OCI-LY7 (cell line): ENCODE results near the gene DCDC2C. TPM values are rescaled to one million over a fixed set of nuclear protein-coding genes. Genes with fewer than 3 reads are reported as not detected.

Source experiments
- BruUV-seq: library from RNA; stranded (reverse); fragments of 400-500 nt; replicated peaks from 2 replicates; lab custom pipeline; 2021; lab: Mats Ljungman, UMichigan
- CTCF ChIA-PET: fragments of 300-600 bp; sonication (Branson Sonifier 250); formaldehyde crosslinking; loops from one replicate; lab custom pipeline; 2022; ENCODE audit warnings: antibody characterized with exemption; ENCODE audit not compliant: unreplicated experiment; lab: Charles Lee
- POLR2A ChIA-PET: fragments of 300-600 bp; sonication (Branson Sonifier 250); formaldehyde crosslinking; loops from one replicate; lab custom pipeline; 2022; ENCODE audit warnings: antibody characterized with exemption; lab: Charles Lee
- DNase-seq: peaks from one replicate; pipeline ENCODE4 v3.0.0-alpha.2; 2015; ENCODE audit warnings: low spot score
- H2AFZ ChIP-seq: fragments of 200-600 bp; sonication (generic), shearing (Covaris generic); 2 replicates; pipeline ENCODE4 v1.6.1; 2014; ENCODE audit warnings: mild to moderate bottlenecking, antibody characterized with exemption, low read length, moderate library complexity
- H3K27ac ChIP-seq: fragments of 200-600 bp; sonication (generic); 2 replicates; pipeline ENCODE4 v1.5.1; 2014; ENCODE audit warnings: mixed run types, low read depth, mild to moderate bottlenecking, moderate library complexity, low read length, inconsistent platforms; ENCODE audit not compliant: poor library complexity, severe bottlenecking
- H3K36me3 ChIP-seq: fragments of 200-600 bp; sonication (generic); 2 replicates; pipeline ENCODE4 v1.6.1; 2014; ENCODE audit warnings: mild to moderate bottlenecking, antibody characterized with exemption, low read length, moderate library complexity, mixed read lengths; ENCODE audit not compliant: insufficient read depth
- H3K4me1 ChIP-seq: fragments of 200-600 bp; sonication (generic); 2 replicates; pipeline ENCODE4 v1.5.1; 2014; ENCODE audit warnings: mild to moderate bottlenecking, low read length; ENCODE audit not compliant: insufficient read depth, poor library complexity, severe bottlenecking
- H3K4me2 ChIP-seq: fragments of 200-600 bp; sonication (generic); 2 replicates; pipeline ENCODE4 v1.6.1; 2014; ENCODE audit warnings: mild to moderate bottlenecking, low read length
- H3K4me3 ChIP-seq: fragments of 200-600 bp; sonication (generic); 2 replicates; pipeline ENCODE4 v1.5.1; 2014; ENCODE audit warnings: mild to moderate bottlenecking, low read depth, low read length; ENCODE audit not compliant: poor library complexity, severe bottlenecking
- H3K79me2 ChIP-seq: fragments of 200-600 bp; sonication (generic); 2 replicates; pipeline ENCODE4 v1.6.1; 2016; ENCODE audit warnings: low read depth, mild to moderate bottlenecking, low read length, moderate library complexity, mixed read lengths; ENCODE audit not compliant: insufficient read depth
- H3K9me2 ChIP-seq: fragments of 200-600 bp; sonication (generic); 2 replicates; pipeline ENCODE4 v1.6.1; 2016; ENCODE audit warnings: mild to moderate bottlenecking, low read length, mixed read lengths; ENCODE audit not compliant: insufficient read depth
- H3K9me3 ChIP-seq: fragments of 200-600 bp; sonication (generic); 2 replicates; pipeline ENCODE4 v1.6.1; 2014; ENCODE audit warnings: mild to moderate bottlenecking, mixed run types, low read length, mixed read lengths
- H4K20me1 ChIP-seq: fragments of 200-600 bp; sonication (generic); 2 replicates; pipeline ENCODE4 v1.6.1; 2014; ENCODE audit warnings: mild to moderate bottlenecking, antibody characterized with exemption, low read length, moderate library complexity, mixed read lengths; ENCODE audit not compliant: insufficient read depth
- EZH2phosphoT487 ChIP-seq: fragments of 200-600 bp; sonication (generic); IDR thresholded peaks from 2 replicates; pipeline ENCODE4 v1.6.1; 2018; ENCODE audit warnings: low read depth, borderline replicate concordance, mild to moderate bottlenecking, mixed run types, antibody characterized with exemption, low read length, moderate library complexity, mixed read lengths
- intact Hi-C: fragments of 100-400 bp; cut with micrococcal nuclease; formaldehyde crosslinking; loops from one replicate; pipeline ENCODE4 v1.10.0; 2022; ENCODE audit not compliant: unreplicated experiment
- total RNA-seq, 2 experiments: library from RNA; depleted of rRNA in 1 of 2; stranded (reverse); fragments of >200 nt in 1 of 2; shearing (Covaris generic) in 1 of 2; gene quantifications; 2 replicates each; pipeline ENCODE4 v1.2.3, GENCODE V29; 2014 to 2022
- TF ChIP-seq, protein P1 (sequence below): fragments of 200-600 bp; sonication (generic); conservative IDR thresholded peaks from 2 replicates; pipeline ENCODE4 v1.5.1; 2014; ENCODE audit warnings: mild to moderate bottlenecking, antibody characterized with exemption, low read length, moderate library complexity, mixed read lengths

Gene DCDC2C
- total RNA-seq, 2 experiments from 2014 or later, result not detected

DNA sequence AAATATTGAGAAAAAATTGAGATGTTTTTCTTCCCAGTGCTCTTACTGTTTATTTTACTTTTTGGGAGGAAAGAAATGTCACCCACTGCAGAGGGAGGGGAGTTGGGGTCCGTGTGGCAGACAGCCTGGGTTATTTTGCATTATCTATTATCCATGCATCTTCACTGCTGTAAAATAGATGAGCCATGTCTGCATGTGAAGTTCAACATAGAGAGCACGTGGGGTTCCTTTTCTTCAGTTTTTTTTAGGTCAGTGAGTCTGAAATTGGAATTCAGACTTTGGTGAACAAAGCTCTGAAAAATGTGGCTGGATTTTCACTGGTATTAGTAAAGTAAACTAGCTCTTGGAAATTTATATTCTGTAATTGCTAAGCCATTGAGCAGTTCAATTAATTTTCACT, 2.4 kb downstream of the DCDC2C start:
- intact Hi-C loops, result no loop called here

DNA sequence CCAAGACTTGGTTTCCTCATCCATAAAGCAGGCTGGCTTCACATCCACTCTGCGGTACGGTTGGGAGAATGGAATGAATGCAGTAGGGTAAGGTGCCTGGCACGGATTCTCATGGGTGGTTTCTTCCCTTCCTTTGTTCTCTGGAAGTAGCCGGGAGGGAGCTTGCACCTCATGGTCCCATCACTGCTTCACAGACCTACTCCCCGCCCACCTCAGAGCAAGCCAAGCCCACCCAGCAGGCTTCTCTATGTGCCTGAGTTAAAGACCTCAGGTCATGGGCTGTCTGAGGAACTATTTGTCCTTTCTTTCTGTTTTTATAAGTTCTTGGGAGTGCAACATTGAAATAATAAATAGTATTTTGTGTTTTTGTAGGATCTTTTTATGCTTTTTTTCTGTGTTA, 3.5 kb downstream of the DCDC2C start:
- no peaks in the 10 kb centered on the region for H3K36me3 ChIP-seq
- H4K20me1 ChIP-seq, result no peaks in the 10 kb centered on the region
- intact Hi-C loops, result no loop called here
- POLR2A ChIA-PET, result interaction anchor here (0.8 kb wide), 1 partner anchor 241 kb away, joined by 3 read pairs; no protein-coding TSS in a partner anchor
- no peaks in the 10 kb centered on the region for H3K4me1 ChIP-seq
- CTCF ChIA-PET, result no interaction called here
- BruUV-seq, result no TSS peak
- no peak overlapping the region for H3K27ac ChIP-seq
- TF ChIP-seq, protein P1, sequence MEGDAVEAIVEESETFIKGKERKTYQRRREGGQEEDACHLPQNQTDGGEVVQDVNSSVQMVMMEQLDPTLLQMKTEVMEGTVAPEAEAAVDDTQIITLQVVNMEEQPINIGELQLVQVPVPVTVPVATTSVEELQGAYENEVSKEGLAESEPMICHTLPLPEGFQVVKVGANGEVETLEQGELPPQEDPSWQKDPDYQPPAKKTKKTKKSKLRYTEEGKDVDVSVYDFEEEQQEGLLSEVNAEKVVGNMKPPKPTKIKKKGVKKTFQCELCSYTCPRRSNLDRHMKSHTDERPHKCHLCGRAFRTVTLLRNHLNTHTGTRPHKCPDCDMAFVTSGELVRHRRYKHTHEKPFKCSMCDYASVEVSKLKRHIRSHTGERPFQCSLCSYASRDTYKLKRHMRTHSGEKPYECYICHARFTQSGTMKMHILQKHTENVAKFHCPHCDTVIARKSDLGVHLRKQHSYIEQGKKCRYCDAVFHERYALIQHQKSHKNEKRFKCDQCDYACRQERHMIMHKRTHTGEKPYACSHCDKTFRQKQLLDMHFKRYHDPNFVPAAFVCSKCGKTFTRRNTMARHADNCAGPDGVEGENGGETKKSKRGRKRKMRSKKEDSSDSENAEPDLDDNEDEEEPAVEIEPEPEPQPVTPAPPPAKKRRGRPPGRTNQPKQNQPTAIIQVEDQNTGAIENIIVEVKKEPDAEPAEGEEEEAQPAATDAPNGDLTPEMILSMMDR, result no peak
- no peak for TF ChIP-seq EZH2phosphoT487
- no peak for DNase-seq
- no peaks in the 10 kb centered on the region for H3K79me2 ChIP-seq
- no peak overlapping the region for H2AFZ ChIP-seq
- no peak overlapping the region for H3K4me3 ChIP-seq
- H3K4me2 ChIP-seq, result no peak overlapping the region
- no peaks in the 10 kb centered on the region for H3K9me2 ChIP-seq
- H3K9me3 ChIP-seq, result no peaks in the 10 kb centered on the region

More for the DNA sequence above, 2.4 kb downstream of the DCDC2C start:
- Histone ChIP-seq H3K4me3 (no peak overlapping the region), H3K9me2 (no peaks in the 10 kb centered on the region), H3K4me2 (no peak overlapping the region), H3K36me3 (no peaks in the 10 kb centered on the region), H2AFZ (no peak overlapping the region), H3K79me2 (no peaks in the 10 kb centered on the region), H3K9me3 (no peaks in the 10 kb centered on the region), H3K27ac (no peak overlapping the region), H3K4me1 (no peaks in the 10 kb centered on the region), H4K20me1 (no peaks in the 10 kb centered on the region)
- TF ChIP-seq EZH2phosphoT487, result no peak
- TF ChIP-seq, protein P1, result no peak
- no TSS peak for BruUV-seq
- ChIA-PET POLR2A (no interaction called here), CTCF (no interaction called here)
- no peak for DNase-seq

DNA sequence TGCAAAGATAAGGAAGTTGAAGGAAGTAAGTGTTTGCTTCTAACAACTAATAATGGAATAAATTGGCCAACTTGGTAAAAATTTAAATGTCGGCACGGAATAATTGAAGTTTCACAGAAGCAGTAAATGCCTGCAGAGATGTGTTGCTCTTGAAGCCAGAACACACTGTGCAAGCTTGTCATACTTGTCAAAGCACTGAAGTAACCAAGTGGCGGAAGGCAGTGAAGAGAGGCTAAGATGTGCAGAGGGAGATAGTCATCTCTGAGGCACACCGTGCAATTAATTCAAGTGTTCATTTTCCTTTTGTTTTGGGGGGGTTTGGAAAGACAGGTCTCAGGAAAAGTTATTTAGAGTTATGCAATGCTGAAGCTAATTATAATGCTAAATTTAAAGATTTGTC, 5.2 kb downstream of the DCDC2C start:
- ChIA-PET POLR2A (interaction anchor here (1.0 kb wide), 1 partner anchor 18 kb away, joined by 3 read pairs; no protein-coding TSS in a partner anchor), CTCF (no interaction called here)
- no TSS peak for BruUV-seq
- intact Hi-C loops, result no loop called here
- no peaks in the 10 kb centered on the region for H3K36me3 ChIP-seq
- no peak overlapping the region for H2AFZ ChIP-seq
- H3K79me2 ChIP-seq, result no peaks in the 10 kb centered on the region
- H3K9me3 ChIP-seq, result no peaks in the 10 kb centered on the region
- no peak overlapping the region for H3K4me2 ChIP-seq
- no peaks in the 10 kb centered on the region for H3K4me1 ChIP-seq
- no peaks in the 10 kb centered on the region for H3K9me2 ChIP-seq
- no peaks in the 10 kb centered on the region for H4K20me1 ChIP-seq
- no peak for DNase-seq
- H3K27ac ChIP-seq, result no peak overlapping the region
- no peak overlapping the region for H3K4me3 ChIP-seq
- TF ChIP-seq, protein P1, result no peak
- no peak for TF ChIP-seq EZH2phosphoT487
